K562 (cell line): ENCODE measurements around the gene SELENOM. TPM values are rescaled to one million over a fixed set of nuclear protein-coding genes. Genes with fewer than 3 reads are reported as not detected.

Experiments used
- ATAC-seq: fragments of 200-7000 bp; cut with Tn5 transposase; 3 replicates; pipeline ENCODE4 v1.9.1; 2020; ENCODE audit warnings: moderate library complexity
- BruUV-seq: library from RNA; stranded (reverse); fragments of 400-500 nt; replicated peaks from 2 replicates; lab custom pipeline; 2021; lab: Mats Ljungman, UMichigan
- CTCF ChIA-PET: fragments of 300-600 bp; formaldehyde crosslinking; extraction: SDS; loops from one replicate; lab custom pipeline; 2021; ENCODE audit warnings: low intra/inter-chr PET ratio; lab: Yijun Ruan, JAX
- POLR2A ChIA-PET: fragments of 300-600, 350-650 bp; sonication (Branson Sonifier 250); formaldehyde crosslinking; extraction: SDS; loops from one replicate; lab custom pipeline; 2021; ENCODE audit warnings: antibody characterized with exemption, inconsistent platforms; lab: Yijun Ruan, JAX
- DNase-seq, 4 experiments: peaks; one replicate each; pipeline versions ENCODE4 v3.0.0 to v3.0.0-alpha.2; 2011 to 2018; ENCODE audit warnings: low spot score in 3 of 4, mixed read lengths in 3 of 4; ENCODE audit errors: extremely low read depth in 1 of 4
- FAIRE-seq: peaks from 2 replicates; lab custom pipeline; 2011; peaks lifted over from hg19 to GRCh38; lab: Jason Lieb, UNC
- H2AFZ ChIP-seq: 2 replicates; pipeline ENCODE4 v1.6.0; 2011; ENCODE audit warnings: low read depth, low read length, control low read depth, inconsistent platforms
- H3K27ac ChIP-seq: fragments of 200-600 bp; 3 replicates; pipeline ENCODE4 v1.8.0; 2011; ENCODE audit warnings: low read depth, mild to moderate bottlenecking, control low read depth, inconsistent platforms, low read length, moderate library complexity, mixed read lengths; ENCODE audit errors: extremely low read depth
- H3K27me3 ChIP-seq, 2 experiments: fragments of 300-600 bp in 1 of 2; 2 replicates in 1 of 2; 3 replicates in 1 of 2; pipeline versions ENCODE4 v1.6.0 to v1.8.0; 2011; ENCODE audit warnings: inconsistent platforms in 2 of 2, low read length in 2 of 2, mild to moderate bottlenecking in 1 of 2, mixed read lengths in 1 of 2, moderate library complexity in 1 of 2; ENCODE audit not compliant: control insufficient read depth in 2 of 2, insufficient read depth in 2 of 2
- H3K36me3 ChIP-seq: fragments of 300-600 bp; 3 replicates; pipeline ENCODE4 v1.8.0; 2011; ENCODE audit warnings: mild to moderate bottlenecking, low read length, inconsistent platforms; ENCODE audit not compliant: control insufficient read depth, insufficient read depth
- H3K4me1 ChIP-seq, 2 experiments: fragments of 200-600 bp in 1 of 2; replicated peaks in 1 of 2; 2 replicates in 1 of 2; 3 replicates in 1 of 2; pipeline versions ENCODE4 v1.5.1 to v1.8.0; 2011; ENCODE audit warnings: inconsistent platforms in 2 of 2, low read length in 2 of 2, mild to moderate bottlenecking in 1 of 2, mixed read lengths in 1 of 2, moderate library complexity in 1 of 2; ENCODE audit not compliant: control insufficient read depth in 2 of 2, insufficient read depth in 2 of 2
- H3K4me2 ChIP-seq: 2 replicates; pipeline ENCODE4 v1.6.1; 2011; ENCODE audit warnings: low read length, control low read depth, inconsistent platforms, mixed read lengths; ENCODE audit not compliant: insufficient read depth
- H3K4me3 ChIP-seq: fragments of 200-600 bp; sonication (generic), shearing (Covaris generic); 2 replicates; pipeline ENCODE4 v1.5.1; 2016; ENCODE audit warnings: control low read depth, inconsistent platforms
- H3K79me2 ChIP-seq: fragments of 200-600 bp; 3 replicates; pipeline ENCODE4 v1.8.0; 2011; ENCODE audit warnings: low read length, inconsistent platforms; ENCODE audit not compliant: control insufficient read depth, insufficient read depth
- H3K9ac ChIP-seq, 2 experiments: 2 replicates each; pipeline versions ENCODE4 v1.6.0 to v1.6.1; 2011; ENCODE audit warnings: low read depth in 2 of 2, low read length in 2 of 2, control low read depth in 1 of 2, inconsistent platforms in 1 of 2, mild to moderate bottlenecking in 1 of 2, mixed read lengths in 1 of 2; ENCODE audit not compliant: insufficient read depth in 1 of 2
- H3K9me1 ChIP-seq: one replicate; pipeline ENCODE4 v1.6.0; 2011; ENCODE audit warnings: inconsistent platforms, mild to moderate bottlenecking, low read length, moderate library complexity; ENCODE audit not compliant: control insufficient read depth, insufficient read depth
- H3K9me3 ChIP-seq: replicated peaks from 2 replicates; pipeline ENCODE4 v1.5.1; 2011; ENCODE audit warnings: low read depth, low read length, inconsistent platforms; ENCODE audit not compliant: control insufficient read depth, insufficient read depth
- H4K20me1 ChIP-seq: replicated peaks from 2 replicates; pipeline ENCODE4 v1.6.1; 2011; ENCODE audit warnings: low read length, inconsistent platforms, mixed read lengths; ENCODE audit not compliant: control insufficient read depth, insufficient read depth
- CBFB ChIP-seq: sonication (generic); formaldehyde crosslinking; IDR thresholded peaks from 2 replicates; pipeline ENCODE4 v1.4.0; 2020; ENCODE audit warnings: mild to moderate bottlenecking, missing genetic modification reagents
- EWSR1 ChIP-seq: fragments of 450-650 bp; IDR thresholded peaks from 2 replicates; pipeline ENCODE4 v1.6.1; 2018; ENCODE audit warnings: borderline replicate concordance, mild to moderate bottlenecking, low read depth, moderate library complexity; ENCODE audit not compliant: partially characterized antibody
- MEF2D ChIP-seq: conservative IDR thresholded peaks from 2 replicates; pipeline ENCODE4 v1.6.1; 2016; ENCODE audit warnings: low read depth, missing genetic modification characterization, missing compliant biosample characterization
- NCOA4 ChIP-seq: fragments of 450-650 bp; IDR thresholded peaks from 2 replicates; pipeline ENCODE4 v1.6.1; 2018; ENCODE audit warnings: mild to moderate bottlenecking; ENCODE audit not compliant: partially characterized antibody
- NFRKB ChIP-seq: fragments of 450-650 bp; IDR thresholded peaks from 2 replicates; pipeline ENCODE4 v1.6.1; 2016; ENCODE audit warnings: low read depth
- POLR2A ChIP-seq: fragments of 450-650 bp; conservative IDR thresholded peaks from 2 replicates; pipeline ENCODE4 v1.6.1; 2016
- POU5F1 ChIP-seq: fragments of 150-350 bp; IDR thresholded peaks from 2 replicates; pipeline ENCODE4 v1.6.1; 2014; ENCODE audit warnings: borderline replicate concordance, low read length, low read depth, mild to moderate bottlenecking; ENCODE audit not compliant: partially characterized antibody
- SMC3 ChIP-seq: conservative IDR thresholded peaks from 2 replicates; pipeline ENCODE4 v1.6.1; 2011; ENCODE audit warnings: low read depth, low read length, improper control_type of control experiment; ENCODE audit not compliant: insufficient read depth
- SNIP1 ChIP-seq: fragments of 450-650 bp; IDR thresholded peaks from 2 replicates; pipeline ENCODE4 v1.7.1; 2017; ENCODE audit warnings: low read depth, mild to moderate bottlenecking
- TSC22D4 ChIP-seq: fragments of 450-650 bp; IDR thresholded peaks from 2 replicates; pipeline ENCODE4 v1.6.1; 2016; ENCODE audit warnings: missing genetic modification characterization, missing biosample characterization, control low read depth
- ZBTB17 ChIP-seq: fragments of 450-650 bp; formaldehyde crosslinking; IDR thresholded peaks from 2 replicates; pipeline ENCODE4 v1.4.0; 2020; ENCODE audit warnings: mild to moderate bottlenecking
- ZNF511 ChIP-seq: sonication (generic); formaldehyde crosslinking; IDR thresholded peaks from 2 replicates; pipeline ENCODE4 v1.8.0; 2022; ENCODE audit warnings: mild to moderate bottlenecking, missing genetic modification reagents
- WGBS: fragments of 100-300 bp; shearing (Covaris generic); methylation state at CpG from one replicate; pipeline ENCODE4 v1.1.6; 2016; ENCODE audit warnings: low coverage, mixed read lengths; ENCODE audit not compliant: insufficient coverage; ENCODE audit errors: missing lambda C conversion rate; 5-methylcytosine and 5-hydroxymethylcytosine counted together
- in situ Hi-C: fragments of 300-500 bp; cut with MboI; formaldehyde crosslinking; loops from 4 replicates; pipeline ENCODE4 v1.15.0; 2018; ENCODE audit warnings: inconsistent platforms, mixed read lengths
- intact Hi-C: fragments of 100-400 bp; cut with micrococcal nuclease; formaldehyde crosslinking; loops from 2 replicates; pipeline ENCODE4 v1.14.2; 2022
- polyA plus RNA-seq, 8 experiments: library from polyadenylated mRNA; depleted of rRNA in 4 of 8; stranded (reverse) in 5 of 8; unstranded in 3 of 8; fragments of >200 nt; fragmentation: Nextera tagmentation in 2 of 8; fragmentation: Illumina TruSeq in 1 of 8; extraction: Ambion mirVana in 2 of 8; extraction: Trizol in 1 of 8; gene quantifications; 2 replicates each; pipeline versions ENCODE4 v1.2.1 to v1.2.3, GENCODE V29; 2011 to 2014; ENCODE audit warnings: inconsistent platforms in 1 of 8, missing spikeins in 1 of 8
- total RNA-seq, 7 experiments: library from RNA; depleted of rRNA in 6 of 7; stranded (reverse); fragments of >200 nt in 6 of 7; fragmentation: Illumina TruSeq in 2 of 7; extraction: Trizol in 2 of 7; gene quantifications; 2 replicates each; pipeline versions ENCODE4 v1.2.1 to v1.2.3, GENCODE V29; 2011 to 2021; ENCODE audit warnings: low replicate concordance in 1 of 7

The SELENOM gene
- total and polyA plus RNA-seq, 9 of the 15 experiments (the other 6 are each of a cell fraction or from before 2014, with no cell fraction given): 1.2 to 10.6 (median 3.7) TPM

DNA sequence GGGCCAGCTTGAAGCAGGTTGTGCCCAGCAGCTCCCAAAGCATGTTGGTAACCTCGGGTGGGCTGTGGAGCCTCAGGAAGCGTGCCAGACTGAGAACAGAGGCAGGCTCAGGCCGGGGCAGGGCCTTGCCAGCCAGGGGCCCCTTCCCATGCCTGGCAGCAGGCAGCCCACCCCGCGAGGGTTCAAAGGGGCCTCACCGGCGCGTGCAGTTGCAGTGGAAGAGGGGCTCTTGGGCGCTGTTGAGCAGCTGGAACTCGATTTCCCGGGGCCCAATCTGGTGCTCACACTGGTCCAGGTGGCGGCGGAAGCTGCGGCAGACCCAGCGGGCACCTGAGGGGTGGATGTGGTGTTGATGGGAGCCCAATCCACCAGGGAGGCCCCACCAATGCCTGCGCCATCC, 29.3 kb upstream of the SELENOM start (continued):
- TF ChIP-seq ZNF511 (CRISPR knock-in tag): no peak
- TF ChIP-seq ZBTB17 (CRISPR knock-in tag): no peak
- no peak for TF ChIP-seq TSC22D4 (tag)
- no peak for TF ChIP-seq POLR2A
- TF ChIP-seq EWSR1: no peak

DNA sequence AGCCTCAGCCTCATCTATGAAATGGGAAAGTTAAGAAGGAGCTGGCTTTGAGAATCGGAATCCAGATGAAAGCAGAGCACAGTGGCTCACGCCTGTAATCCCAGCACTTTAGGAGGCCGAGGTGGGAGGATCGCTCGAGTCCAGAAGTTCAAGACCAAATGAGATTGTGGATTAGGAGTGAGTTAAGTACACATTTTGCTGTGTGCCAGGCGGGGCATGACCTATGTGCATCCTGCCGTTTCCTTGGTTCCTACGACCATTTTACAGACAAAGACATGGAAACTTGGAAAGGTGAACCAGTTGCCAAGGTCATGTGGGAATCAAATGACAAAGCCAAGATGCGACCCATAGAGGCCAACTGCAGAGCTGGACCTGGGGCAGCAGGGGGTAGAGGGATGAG, 28.8 kb upstream of the SELENOM start:
- WGBS: 39% methylated on average over 9 of the region's 9 CpGs
- TF ChIP-seq NFRKB (no peak), NCOA4 (no peak), SMC3 (no peak), MEF2D (no peak), POU5F1 (no peak), CBFB (CRISPR knock-in tag) (no peak), SNIP1 (no peak)
- TF ChIP-seq, all 486 proteins: peak for 0
- Histone ChIP-seq H3K27me3 (no peaks in the 10 kb centered on the region), H3K9me3 (no peaks in the 10 kb centered on the region), H3K27ac (no peak overlapping the region), H3K9me1 (no peaks in the 10 kb centered on the region), H2AFZ (no peak overlapping the region), H3K36me3 (no peaks in the 10 kb centered on the region), H3K4me3 (no peak overlapping the region), H3K9ac (no peak overlapping the region), H3K79me2 (no peaks in the 10 kb centered on the region), H3K4me2 (no peak overlapping the region), H3K4me1 (peaks cover 4 to 13% of the 10 kb centered on the region in 2 experiments; a peak in 4 of 5 replicates), H4K20me1 (no peaks in the 10 kb centered on the region)
- intact Hi-C loops: no loop called here
- no peak for DNase-seq
- BruUV-seq: no TSS peak
- CTCF ChIA-PET: no interaction called here
- POLR2A ChIA-PET: interaction anchor here (0.6 to 1.6 kb wide), 6 partner anchors 10 to 211 kb away, joined by 3 read pairs; no protein-coding TSS in a partner anchor
- no peak for ATAC-seq
- FAIRE-seq: no peak
- in situ Hi-C loops: no loop called here
